HAP-1 (cell line): ENCODE measurements around the gene GRK3.
"Not testable (repeated sequence)": the region's sequence is repeated elsewhere in the genome, so short reads cannot be mapped to it uniquely, and the experiment has no call there.

Experiments
- DNase-seq, 2 experiments: peaks; one replicate each; pipeline ENCODE4 v3.0.0-alpha.2; 2016 to 2020; ENCODE audit warnings: low spot score in 2 of 2
- H3K27me3 ChIP-seq: fragments of 250-450 bp; sonication (Bioruptor Pico); 2 replicates; pipeline ENCODE4 v1.5.1; 2020; ENCODE audit warnings: low read depth, mild to moderate bottlenecking, moderate library complexity
- H3K36me3 ChIP-seq: fragments of 250-450 bp; sonication (Bioruptor Pico); replicated peaks from 2 replicates; pipeline ENCODE4 v1.5.1; 2020; ENCODE audit warnings: mild to moderate bottlenecking
- H3K4me1 ChIP-seq: fragments of 250-450 bp; sonication (Bioruptor Pico); 2 replicates; pipeline ENCODE4 v1.5.1; 2020; ENCODE audit warnings: mild to moderate bottlenecking
- H3K4me3 ChIP-seq: fragments of 250-450 bp; sonication (Bioruptor Pico); 2 replicates; pipeline ENCODE4 v1.5.1; 2020; ENCODE audit warnings: mild to moderate bottlenecking, moderate library complexity
- H3K9me3 ChIP-seq: fragments of 250-450 bp; sonication (Bioruptor Pico); 2 replicates; pipeline ENCODE4 v1.5.1; 2020; ENCODE audit warnings: mild to moderate bottlenecking, moderate library complexity
- in situ Hi-C: fragments of 300-500 bp; cut with MboI; formaldehyde crosslinking; loops from 3 replicates; pipeline ENCODE4 v1.14.3; 2020; ENCODE audit warnings: low sequenced_read_pairs, inconsistent platforms, mixed read lengths

GRK3 gene

GRCh38 chr22:25558341-25558740 lies 6.1 kb upstream of the GRK3 start:
- Histone ChIP-seq H3K27me3 (no peaks in the 10 kb centered on the region), H3K4me3 (no peak overlapping the region), H3K4me1 (no peaks in the 10 kb centered on the region), H3K36me3 (no peaks in the 10 kb centered on the region), H3K9me3 (no peaks in the 10 kb centered on the region)
- no peak for DNase-seq
- in situ Hi-C loops, result no loop called here

GRCh38 chr22:25559910-25560309 lies 4.6 kb upstream of the GRK3 start:
- H3K36me3 ChIP-seq, H3K4me1 ChIP-seq, H3K4me3 ChIP-seq, DNase-seq, H3K9me3 ChIP-seq, in situ Hi-C loops, H3K27me3 ChIP-seq: not testable (repeated sequence)

- H3K36me3 ChIP-seq, DNase-seq, H3K4me1 ChIP-seq, H3K4me3 ChIP-seq, H3K9me3 ChIP-seq, H3K27me3 ChIP-seq, in situ Hi-C loops: not testable (repeated sequence)
Observed at GRCh38 chr22:25561182-25561581, 3.3 kb upstream of the GRK3 start.

GRCh38 chr22:25561927-25562326 lies 2.5 kb upstream of the GRK3 start:
- in situ Hi-C loops, H3K9me3 ChIP-seq, DNase-seq, H3K4me3 ChIP-seq, H3K27me3 ChIP-seq, H3K36me3 ChIP-seq: not testable (repeated sequence)
- H3K4me1 ChIP-seq, result peaks cover 15% of the 10 kb centered on the region

GRCh38 chr22:25562966-25563760 lies 1.3 kb upstream of the GRK3 start:
- H3K9me3 ChIP-seq, H3K27me3 ChIP-seq, H3K36me3 ChIP-seq, in situ Hi-C loops, H3K4me3 ChIP-seq, DNase-seq: not testable (repeated sequence)
- H3K4me1 ChIP-seq, result peaks cover 20% of the 10 kb centered on the region

GRCh38 chr22:25563761-25564319 lies 635 bp upstream of the GRK3 start:
- DNase-seq, result peak in 1 of 2 experiments; percentile 10
- Histone ChIP-seq H3K36me3 (no peaks in the 10 kb centered on the region), H3K9me3 (no peaks in the 10 kb centered on the region), H3K27me3 (no peaks in the 10 kb centered on the region), H3K4me3 (peak overlapping the region; percentile 41), H3K4me1 (peaks cover 20% of the 10 kb centered on the region)
- in situ Hi-C loops, result no loop called here

- peak in 1 of 2 experiments; percentile 60 for DNase-seq
- Histone ChIP-seq H3K9me3 (no peaks in the 10 kb centered on the region), H3K4me1 (peaks cover 20% of the 10 kb centered on the region), H3K4me3 (peak overlapping the region; percentile 59), H3K36me3 (no peaks in the 10 kb centered on the region), H3K27me3 (no peaks in the 10 kb centered on the region)
- in situ Hi-C loops, result no loop called here
Observed at GRCh38 chr22:25564979-25565677, 653 bp downstream of the GRK3 start.

- H3K9me3 ChIP-seq, result no peaks in the 10 kb centered on the region
- in situ Hi-C loops, result no loop called here
- no peak for DNase-seq
- peak overlapping the region; percentile 59; the same call in 1 of the 2 replicates for H3K4me3 ChIP-seq
- H3K4me1 ChIP-seq, result peaks cover 20% of the 10 kb centered on the region
- H3K27me3 ChIP-seq, result no peaks in the 10 kb centered on the region
- H3K36me3 ChIP-seq, result no peaks in the 10 kb centered on the region
Observed at GRCh38 chr22:25566186-25566897, 1.9 kb downstream of the GRK3 start.

GRCh38 chr22:25566898-25567235 lies 2.4 kb downstream of the GRK3 start:
- no peak for DNase-seq
- Histone ChIP-seq H3K36me3 (no peaks in the 10 kb centered on the region), H3K4me3 (no peak overlapping the region), H3K4me1 (peaks cover 20% of the 10 kb centered on the region), H3K27me3 (no peaks in the 10 kb centered on the region), H3K9me3 (no peaks in the 10 kb centered on the region)
- in situ Hi-C loops, result no loop called here

GRCh38 chr22:25567251-25567675 lies 2.8 kb downstream of the GRK3 start:
- peaks cover 20% of the 10 kb centered on the region for H3K4me1 ChIP-seq
- no peaks in the 10 kb centered on the region for H3K36me3 ChIP-seq
- in situ Hi-C loops, result no loop called here
- H3K4me3 ChIP-seq, result no peak overlapping the region
- H3K9me3 ChIP-seq, result no peaks in the 10 kb centered on the region
- no peaks in the 10 kb centered on the region for H3K27me3 ChIP-seq
- DNase-seq, result no peak

- H3K27me3 ChIP-seq, in situ Hi-C loops, H3K36me3 ChIP-seq, H3K9me3 ChIP-seq, DNase-seq, H3K4me3 ChIP-seq: not testable (repeated sequence)
- peaks cover 20% of the 10 kb centered on the region for H3K4me1 ChIP-seq
Observed at GRCh38 chr22:25568066-25568465, 3.6 kb downstream of the GRK3 start.

- no peak for DNase-seq
- Histone ChIP-seq H3K36me3 (no peaks in the 10 kb centered on the region), H3K9me3 (no peaks in the 10 kb centered on the region), H3K4me3 (no peak overlapping the region), H3K27me3 (no peaks in the 10 kb centered on the region), H3K4me1 (peaks cover 17% of the 10 kb centered on the region)
- in situ Hi-C loops, result no loop called here
Observed at GRCh38 chr22:25569361-25569760, 4.9 kb downstream of the GRK3 start.

GRCh38 chr22:25569983-25570382 lies 5.5 kb downstream of the GRK3 start:
- in situ Hi-C loops, result no loop called here
- Histone ChIP-seq H3K36me3 (no peaks in the 10 kb centered on the region), H3K4me3 (no peak overlapping the region), H3K9me3 (no peaks in the 10 kb centered on the region), H3K4me1 (peaks cover 17% of the 10 kb centered on the region), H3K27me3 (no peaks in the 10 kb centered on the region)
- DNase-seq, result no peak

GRCh38 chr22:25570486-25570885 lies 6.0 kb downstream of the GRK3 start:
- H3K4me1 ChIP-seq, result peaks cover 17% of the 10 kb centered on the region

More at GRCh38 chr22:25570486-25570885, 6.0 kb downstream of the GRK3 start:
- H3K9me3 ChIP-seq, result no peaks in the 10 kb centered on the region
- no peak for DNase-seq
- no peak overlapping the region for H3K4me3 ChIP-seq
- H3K27me3 ChIP-seq, result no peaks in the 10 kb centered on the region
- no peaks in the 10 kb centered on the region for H3K36me3 ChIP-seq
- in situ Hi-C loops, result no loop called here
